Activated CD8-positive, alpha-beta T cell treated with anti-CD3 and anti-CD28 coated beads for 36 hours (primary cell): ENCODE measurements around the gene FFAR2. TPM values are rescaled to one million over a fixed set of nuclear protein-coding genes. Genes with fewer than 3 reads are reported as not detected.
"Not testable (repeated sequence)": the region's sequence is repeated elsewhere in the genome, so short reads cannot be mapped to it uniquely, and the experiment has no call there.

Experiments
- ATAC-seq: fragments of 200-7000 bp; cut with Tn5 transposase; one replicate; pipeline ENCODE4 v1.10.0; 2021; ENCODE audit warnings: mild to moderate bottlenecking, moderate library complexity
- CTCF ChIA-PET: fragments of 350-600 bp; sonication (Branson Sonifier 250); formaldehyde crosslinking; loops from one replicate; lab custom pipeline; 2021; ENCODE audit warnings: antibody characterized with exemption; lab: Charles Lee
- POLR2A ChIA-PET: fragments of 350-600 bp; sonication (Branson Sonifier 250); formaldehyde crosslinking; loops from one replicate; lab custom pipeline; 2021; ENCODE audit warnings: antibody characterized with exemption; lab: Charles Lee
- DNase-seq: peaks from one replicate; pipeline ENCODE4 v3.0.0-alpha.2; 2020
- H3K27ac Mint-ChIP-seq: one replicate; pipeline ENCODE4 v1.8.0; 2021; ENCODE audit warnings: mild to moderate bottlenecking, mixed read lengths
- H3K27me3 Mint-ChIP-seq: one replicate; pipeline ENCODE4 v1.8.0; 2021; ENCODE audit warnings: mixed read lengths
- H3K36me3 Mint-ChIP-seq: one replicate; pipeline ENCODE4 v1.8.0; 2021; ENCODE audit warnings: low read depth, mixed read lengths
- H3K4me1 Mint-ChIP-seq: one replicate; pipeline ENCODE4 v1.8.0; 2021; ENCODE audit warnings: low read depth, mixed read lengths
- H3K4me3 Mint-ChIP-seq: one replicate; pipeline ENCODE4 v1.8.0; 2021; ENCODE audit warnings: mild to moderate bottlenecking, moderate library complexity, mixed read lengths
- H3K9me3 Mint-ChIP-seq: one replicate; pipeline ENCODE4 v1.8.0; 2021; ENCODE audit warnings: mixed read lengths
- intact Hi-C: fragments of 100-400 bp; cut with micrococcal nuclease; formaldehyde crosslinking; loops from one replicate; pipeline ENCODE4 v1.10.0; 2022
- total RNA-seq, 2 experiments: library from RNA; stranded (reverse); gene quantifications; one replicate each; pipeline ENCODE4 v1.2.3, GENCODE V29; 2021
- TF ChIP-seq, protein P1 (sequence below): fragments of 200-600 bp; IDR thresholded peaks from one replicate; pipeline ENCODE4 v1.8.0; 2022; ENCODE audit warnings: antibody characterized with exemption, mild to moderate bottlenecking

Gene FFAR2
- total RNA-seq, 2 experiments from 2014 or later, result not detected

DNA sequence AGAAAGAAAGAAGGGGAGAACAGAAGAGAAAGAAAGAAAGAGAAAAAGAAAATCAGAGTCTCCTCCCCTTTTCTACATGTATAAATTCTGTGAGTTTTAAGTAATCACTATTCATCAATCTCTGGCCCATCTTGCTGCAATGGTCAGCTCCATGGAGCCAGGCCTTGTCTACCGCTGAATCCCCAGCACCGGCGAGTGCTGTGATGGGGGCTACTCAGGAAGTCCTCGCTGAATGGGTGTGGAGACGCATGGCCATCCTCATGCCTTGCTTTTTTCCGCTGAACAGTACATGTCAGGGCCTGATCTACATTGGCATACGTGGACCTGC lies 47.3 kb upstream of the FFAR2 start:
- no peaks in the 10 kb centered on the region for H3K36me3 Mint-ChIP-seq
- CTCF ChIA-PET, result no interaction called here
- peaks cover 7% of the 10 kb centered on the region for H3K4me1 Mint-ChIP-seq
- H3K4me3 Mint-ChIP-seq, result no peak overlapping the region
- POLR2A ChIA-PET, result no interaction called here
- no peaks in the 10 kb centered on the region for H3K9me3 Mint-ChIP-seq
- DNase-seq (no peak), ATAC-seq (no peak)
- H3K27ac Mint-ChIP-seq, result no peak overlapping the region
- intact Hi-C loops, result no loop called here
- TF ChIP-seq, protein P1, sequence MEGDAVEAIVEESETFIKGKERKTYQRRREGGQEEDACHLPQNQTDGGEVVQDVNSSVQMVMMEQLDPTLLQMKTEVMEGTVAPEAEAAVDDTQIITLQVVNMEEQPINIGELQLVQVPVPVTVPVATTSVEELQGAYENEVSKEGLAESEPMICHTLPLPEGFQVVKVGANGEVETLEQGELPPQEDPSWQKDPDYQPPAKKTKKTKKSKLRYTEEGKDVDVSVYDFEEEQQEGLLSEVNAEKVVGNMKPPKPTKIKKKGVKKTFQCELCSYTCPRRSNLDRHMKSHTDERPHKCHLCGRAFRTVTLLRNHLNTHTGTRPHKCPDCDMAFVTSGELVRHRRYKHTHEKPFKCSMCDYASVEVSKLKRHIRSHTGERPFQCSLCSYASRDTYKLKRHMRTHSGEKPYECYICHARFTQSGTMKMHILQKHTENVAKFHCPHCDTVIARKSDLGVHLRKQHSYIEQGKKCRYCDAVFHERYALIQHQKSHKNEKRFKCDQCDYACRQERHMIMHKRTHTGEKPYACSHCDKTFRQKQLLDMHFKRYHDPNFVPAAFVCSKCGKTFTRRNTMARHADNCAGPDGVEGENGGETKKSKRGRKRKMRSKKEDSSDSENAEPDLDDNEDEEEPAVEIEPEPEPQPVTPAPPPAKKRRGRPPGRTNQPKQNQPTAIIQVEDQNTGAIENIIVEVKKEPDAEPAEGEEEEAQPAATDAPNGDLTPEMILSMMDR, result no peak
- H3K27me3 Mint-ChIP-seq, result peaks cover 3% of the 10 kb centered on the region

DNA sequence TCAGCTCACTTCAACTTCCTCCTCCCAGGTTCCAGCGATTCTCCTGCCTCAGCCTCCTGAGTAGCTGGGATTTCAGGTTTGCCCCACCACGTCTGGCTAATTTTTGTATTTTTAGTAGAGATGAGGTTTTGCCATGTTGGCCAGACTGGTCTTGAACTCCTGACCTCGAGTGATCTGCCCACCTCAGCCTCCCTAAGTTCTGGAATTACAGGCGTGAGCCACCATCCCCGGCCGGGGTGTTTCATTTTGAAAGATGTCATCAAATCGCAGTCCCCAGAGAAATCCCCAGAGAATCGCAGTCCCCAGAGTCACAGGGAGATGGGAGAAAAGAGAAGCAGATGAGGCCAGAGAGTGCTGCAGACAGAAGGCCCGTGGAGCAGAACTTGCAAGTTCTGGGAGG lies 46.6 kb upstream of the FFAR2 start:
- CTCF ChIA-PET, H3K27ac Mint-ChIP-seq, H3K36me3 Mint-ChIP-seq, ATAC-seq, DNase-seq, intact Hi-C loops, POLR2A ChIA-PET, H3K4me1 Mint-ChIP-seq, H3K9me3 Mint-ChIP-seq, H3K4me3 Mint-ChIP-seq, H3K27me3 Mint-ChIP-seq: not testable (repeated sequence)

DNA sequence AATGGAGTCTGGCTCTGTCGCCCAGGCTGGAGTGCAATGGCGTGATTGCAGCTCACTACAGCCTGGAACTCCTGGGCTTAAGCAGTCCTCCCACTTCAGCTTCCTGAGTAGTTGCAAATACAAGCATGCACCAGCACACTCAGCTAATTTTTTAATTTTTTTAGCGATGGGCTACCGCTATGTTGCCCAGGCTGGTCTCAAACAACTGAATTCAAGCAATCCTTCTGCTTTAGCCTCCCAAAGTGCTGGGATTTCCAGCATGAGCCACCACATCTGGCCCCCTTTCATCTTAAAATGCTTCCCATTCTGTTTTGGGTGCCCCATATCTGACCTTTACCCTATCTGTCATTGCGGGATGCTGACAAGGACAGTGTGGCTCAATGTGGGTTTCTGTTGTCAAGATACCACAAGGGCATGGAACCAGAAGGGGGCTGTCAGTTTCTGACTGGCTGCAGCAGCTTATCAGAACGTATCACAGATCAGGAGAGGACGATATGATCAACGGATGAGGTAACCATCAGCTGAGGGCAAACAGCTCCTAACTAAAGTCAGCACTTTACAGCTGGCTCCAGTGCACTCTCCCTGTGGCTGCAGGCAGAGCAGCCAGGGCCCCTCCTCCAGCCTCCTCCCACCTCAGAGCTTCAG lies 44.8 kb upstream of the FFAR2 start:
- Mint-ChIP-seq H3K27ac (no peak overlapping the region), H3K27me3 (peaks cover 4% of the 10 kb centered on the region), H3K36me3 (no peaks in the 10 kb centered on the region), H3K4me3 (no peak overlapping the region), H3K9me3 (no peaks in the 10 kb centered on the region), H3K4me1 (peaks cover 7% of the 10 kb centered on the region)
- TF ChIP-seq, protein P1, result no peak
- intact Hi-C loops, result no loop called here
- ATAC-seq (no peak), DNase-seq (peak; percentile 15)
- CTCF ChIA-PET, result interaction anchor here (0.9 to 2.1 kb wide), 2 partner anchors 50 to 107 kb away, joined by 3 to 7 read pairs; no protein-coding TSS in a partner anchor
- POLR2A ChIA-PET, result interaction anchor here (0.9 kb wide), 1 partner anchor 16 kb away, joined by 3 read pairs; no protein-coding TSS in a partner anchor

DNA sequence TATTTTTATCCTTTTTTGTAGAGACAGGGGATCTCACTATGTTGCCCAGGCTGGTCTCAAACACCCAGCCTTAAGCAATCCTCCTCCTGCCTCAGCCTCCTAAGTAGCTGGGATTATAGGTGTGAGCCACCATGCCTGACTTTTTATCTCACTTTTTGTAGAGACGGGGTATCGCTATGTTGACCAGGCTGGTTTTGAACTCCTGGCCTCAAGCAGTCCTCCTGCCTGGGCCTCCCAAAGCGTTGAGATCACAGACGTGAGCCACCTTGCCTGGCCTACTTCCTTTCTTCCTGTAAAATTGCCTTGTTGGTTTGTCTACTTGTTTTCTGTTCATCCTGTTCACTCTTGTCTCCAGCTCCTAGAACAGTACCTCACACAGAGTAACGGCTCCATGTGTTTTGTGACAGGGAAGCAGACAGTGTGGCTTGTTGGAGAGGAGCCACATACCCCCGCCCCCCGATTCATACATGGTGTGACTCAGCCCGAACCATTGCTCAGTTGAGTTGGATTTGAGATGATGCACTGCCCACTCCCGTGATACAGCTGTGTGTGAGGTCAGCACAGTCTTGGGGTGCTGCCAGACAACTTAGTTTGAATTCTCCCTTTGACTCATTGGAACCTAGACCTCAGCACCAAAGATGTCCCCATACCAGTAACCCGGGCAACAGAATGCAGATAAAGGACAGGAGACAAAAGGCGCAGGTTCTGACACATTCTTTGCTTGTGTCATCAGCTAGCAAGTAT lies 43.0 kb upstream of the FFAR2 start:
- H3K36me3 Mint-ChIP-seq, result no peaks in the 10 kb centered on the region
- intact Hi-C loops, result no loop called here
- H3K9me3 Mint-ChIP-seq, result no peaks in the 10 kb centered on the region
- H3K27me3 Mint-ChIP-seq, result peaks cover 3% of the 10 kb centered on the region
- peak overlapping the region; percentile 12 for H3K27ac Mint-ChIP-seq
- peak; percentile 81 for DNase-seq
- POLR2A ChIA-PET, result no interaction called here
- ATAC-seq, result peak; percentile 90
- peaks cover 7% of the 10 kb centered on the region for H3K4me1 Mint-ChIP-seq
- CTCF ChIA-PET, result interaction anchor here (1.1 to 2.1 kb wide), 2 partner anchors 52 to 89 kb away, joined by 5 to 7 read pairs; no protein-coding TSS in a partner anchor
- TF ChIP-seq, protein P1, result no peak
- no peak overlapping the region for H3K4me3 Mint-ChIP-seq

DNA sequence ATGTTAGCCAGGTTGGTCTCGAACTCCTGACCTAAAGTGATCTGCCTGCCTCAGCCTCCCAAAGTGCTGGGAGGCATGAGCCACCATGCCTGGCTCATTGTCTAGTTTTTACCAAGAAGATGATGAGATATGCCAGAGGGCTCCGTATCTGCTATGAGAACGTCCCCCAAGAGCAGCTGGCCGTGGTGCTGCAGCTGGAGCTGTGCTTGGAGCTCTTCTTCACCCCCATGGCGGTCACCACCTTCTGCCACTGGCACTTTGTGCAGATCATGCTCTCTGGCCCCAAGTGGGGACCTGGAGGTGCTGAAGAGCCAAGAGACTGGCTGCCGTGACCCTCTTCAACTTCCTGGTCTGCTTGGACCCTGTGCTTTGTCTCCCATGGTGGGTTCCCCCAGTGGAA lies 40.4 kb upstream of the FFAR2 start:
- CTCF ChIA-PET, result no interaction called here
- H3K9me3 Mint-ChIP-seq, result no peaks in the 10 kb centered on the region
- intact Hi-C loops, result no loop called here
- H3K27me3 Mint-ChIP-seq, result peaks cover 6% of the 10 kb centered on the region
- TF ChIP-seq, protein P1, result no peak
- ATAC-seq (no peak), DNase-seq (no peak)
- POLR2A ChIA-PET, result no interaction called here
- peaks cover 7% of the 10 kb centered on the region for H3K4me1 Mint-ChIP-seq
- H3K27ac Mint-ChIP-seq, result no peak overlapping the region
- no peak overlapping the region for H3K4me3 Mint-ChIP-seq
- H3K36me3 Mint-ChIP-seq, result no peaks in the 10 kb centered on the region
